ENCODE measurements around the gene CLHC1. TPM values are rescaled to one million over a fixed set of nuclear protein-coding genes. Genes with fewer than 3 reads are reported as not detected.

The CLHC1 gene
- total and polyA plus RNA-seq, 2 donors (not counting 1 experiment from before 2014, with no cell fraction given) = 6.5 to 11.9 TPM

- H2AFZ ChIP-seq (ENCODE audit: low read length) = no peak overlapping the region
- no peak overlapping the region for H3K9ac ChIP-seq (ENCODE audit: insufficient read depth, low read length)
- no peak for DNase-seq (ENCODE audit: low read depth in 2 of 2)
- H3K79me2 ChIP-seq (ENCODE audit: control insufficient read depth, insufficient read depth, low read length) = no peaks in the 10 kb centered on the region
- no peak overlapping the region for H3K4me3 ChIP-seq (replicated peaks in 1 of 4; ENCODE audit: control extremely low read depth in 1 of 4, insufficient read depth in 1 of 4, low read depth in 3 of 4, low read length in 4 of 4)
- H3K4me2 ChIP-seq (ENCODE audit: extremely low read depth, insufficient read depth, low read length) = no peak overlapping the region
- H4K20me1 ChIP-seq (ENCODE audit: control insufficient read depth, extremely low read depth, insufficient read depth, low read length) = no peaks in the 10 kb centered on the region
- no peaks in the 10 kb centered on the region for H3K27me3 ChIP-seq (ENCODE audit: control insufficient read depth, insufficient read depth, low read length)
- TF ChIP-seq EZH2 (IDR thresholded peaks at IDR 0.05; ENCODE audit: low read length, missing control alignments) (no peak), CTCF (conservative IDR thresholded peaks at IDR 0.05 in 1 of 2, IDR thresholded peaks at IDR 0.05 in 1 of 2; ENCODE audit: low read depth in 1 of 2, low read length in 2 of 2) (no peak)
- no peak overlapping the region for H3K27ac ChIP-seq (ENCODE audit: insufficient read depth, low read length)
- no peaks in the 10 kb centered on the region for H3K9me3 ChIP-seq (ENCODE audit: control insufficient read depth, insufficient read depth, low read depth, low read length)
- no peaks in the 10 kb centered on the region for H3K4me1 ChIP-seq (ENCODE audit: control insufficient read depth, extremely low read depth, insufficient read depth, low read length)
- H3K36me3 ChIP-seq (ENCODE audit: control insufficient read depth, insufficient read depth, low read length) = no peaks in the 10 kb centered on the region
Observed at GRCh38 chr2:55213822-55214221, 18.3 kb downstream of the CLHC1 start.

- H3K4me2 ChIP-seq (ENCODE audit: extremely low read depth, insufficient read depth, low read length) = no peak overlapping the region
- H3K36me3 ChIP-seq (ENCODE audit: control insufficient read depth, insufficient read depth, low read length) = no peaks in the 10 kb centered on the region
- no peaks in the 10 kb centered on the region for H3K27me3 ChIP-seq (ENCODE audit: control insufficient read depth, insufficient read depth, low read length)
- no peaks in the 10 kb centered on the region for H3K9me3 ChIP-seq (ENCODE audit: control insufficient read depth, insufficient read depth, low read depth, low read length)
- no peak for DNase-seq (ENCODE audit: low read depth in 2 of 2)
- no peak for TF ChIP-seq CTCF (conservative IDR thresholded peaks at IDR 0.05 in 1 of 2, IDR thresholded peaks at IDR 0.05 in 1 of 2; ENCODE audit: low read depth in 1 of 2, low read length in 2 of 2)
- TF ChIP-seq EZH2 (IDR thresholded peaks at IDR 0.05; ENCODE audit: low read length, missing control alignments) = no peak
- H3K27ac ChIP-seq (ENCODE audit: insufficient read depth, low read length) = no peak overlapping the region
- H3K9ac ChIP-seq (ENCODE audit: insufficient read depth, low read length) = no peak overlapping the region
- no peaks in the 10 kb centered on the region for H3K79me2 ChIP-seq (ENCODE audit: control insufficient read depth, insufficient read depth, low read length)
- no peaks in the 10 kb centered on the region for H3K4me1 ChIP-seq (ENCODE audit: control insufficient read depth, extremely low read depth, insufficient read depth, low read length)
- no peak overlapping the region for H2AFZ ChIP-seq (ENCODE audit: low read length)
- H4K20me1 ChIP-seq (ENCODE audit: control insufficient read depth, extremely low read depth, insufficient read depth, low read length) = no peaks in the 10 kb centered on the region
- no peak overlapping the region for H3K4me3 ChIP-seq (replicated peaks in 1 of 4; ENCODE audit: control extremely low read depth in 1 of 4, insufficient read depth in 1 of 4, low read depth in 3 of 4, low read length in 4 of 4)
Observed at GRCh38 chr2:55204950-55205349, 27.1 kb downstream of the CLHC1 start.

GRCh38 chr2:55204536-55204935 lies 27.6 kb downstream of the CLHC1 start:
- Histone ChIP-seq H4K20me1 (ENCODE audit: control insufficient read depth, extremely low read depth, insufficient read depth, low read length) (no peaks in the 10 kb centered on the region), H3K4me1 (ENCODE audit: control insufficient read depth, extremely low read depth, insufficient read depth, low read length) (no peaks in the 10 kb centered on the region), H3K9me3 (ENCODE audit: control insufficient read depth, insufficient read depth, low read depth, low read length) (no peaks in the 10 kb centered on the region), H3K79me2 (ENCODE audit: control insufficient read depth, insufficient read depth, low read length) (no peaks in the 10 kb centered on the region), H3K36me3 (ENCODE audit: control insufficient read depth, insufficient read depth, low read length) (no peaks in the 10 kb centered on the region), H3K4me3 (replicated peaks in 1 of 4; ENCODE audit: control extremely low read depth in 1 of 4, insufficient read depth in 1 of 4, low read depth in 3 of 4, low read length in 4 of 4) (no peak overlapping the region), H3K9ac (ENCODE audit: insufficient read depth, low read length) (no peak overlapping the region), H3K4me2 (ENCODE audit: extremely low read depth, insufficient read depth, low read length) (no peak overlapping the region), H3K27me3 (ENCODE audit: control insufficient read depth, insufficient read depth, low read length) (no peaks in the 10 kb centered on the region), H2AFZ (ENCODE audit: low read length) (no peak overlapping the region), H3K27ac (ENCODE audit: insufficient read depth, low read length) (no peak overlapping the region)
- TF ChIP-seq CTCF (conservative IDR thresholded peaks at IDR 0.05 in 1 of 2, IDR thresholded peaks at IDR 0.05 in 1 of 2; ENCODE audit: low read depth in 1 of 2, low read length in 2 of 2) (no peak), EZH2 (IDR thresholded peaks at IDR 0.05; ENCODE audit: low read length, missing control alignments) (no peak)
- DNase-seq (ENCODE audit: low read depth in 2 of 2) = no peak

Data from fibroblast of lung (primary cell).